ENCODE data around the gene CEP112.

- TF ChIP-seq CTCF (IDR thresholded peaks at IDR 0.05) = no peak
- no peak for TF ChIP-seq POLR2A (IDR thresholded peaks at IDR 0.05)
- no peak for TF ChIP-seq EP300 (IDR thresholded peaks at IDR 0.05)
- no peak for TF ChIP-seq POLR2AphosphoS5 (IDR thresholded peaks at IDR 0.05)
Measured at GRCh38 chr17:65759532-65759931, 432.4 kb downstream of the CEP112 start.
